SU-DHL-6 (cell line): ENCODE results near the gene BET1L.

Experiments
- CTCF ChIP-seq: fragments of 200-600 bp; sonication (generic); IDR thresholded peaks from one replicate; pipeline ENCODE4 v1.5.1; 2017; ENCODE audit warnings: antibody characterized with exemption, mild to moderate bottlenecking, low read length, moderate library complexity; ENCODE audit not compliant: insufficient read depth, poor library complexity, severe bottlenecking
- EZH2phosphoT487 ChIP-seq: fragments of 200-600 bp; sonication (generic), shearing (Covaris generic); conservative IDR thresholded peaks from 2 replicates; pipeline ENCODE4 v1.6.1; 2018; ENCODE audit warnings: mild to moderate bottlenecking, antibody characterized with exemption, low read length, moderate library complexity, mixed read lengths

- TF ChIP-seq CTCF (no peak), EZH2phosphoT487 (no peak)
Observed at GRCh38 chr11:255816-256215, 48.6 kb upstream of the BET1L start.
